RWPE2 (cell line): Measurements from ENCODE around the gene RARG.

Source experiments
- ATAC-seq: fragments of 200-7000 bp; cut with Tn5 transposase; 3 replicates; pipeline ENCODE4 v1.9.1; 2021; ENCODE audit warnings: low read depth
- DNase-seq: peaks from one replicate; pipeline ENCODE4 v3.0.0-alpha.2; 2020; ENCODE audit warnings: low spot score
- H3K27ac ChIP-seq: fragments of 450-650 bp; 2 replicates; pipeline ENCODE4 v1.5.1; 2017; ENCODE audit warnings: mild to moderate bottlenecking; ENCODE audit not compliant: poor library complexity, severe bottlenecking
- H3K27me3 ChIP-seq: fragments of 250-450 bp; sonication (Bioruptor Pico); 2 replicates; pipeline ENCODE4 v1.5.1; 2021; ENCODE audit warnings: mild to moderate bottlenecking, moderate library complexity; ENCODE audit not compliant: insufficient read depth, poor library complexity, severe bottlenecking
- H3K36me3 ChIP-seq: fragments of 250-450 bp; sonication (Bioruptor Pico); 2 replicates; pipeline ENCODE4 v1.5.1; 2020; ENCODE audit warnings: low read depth, mild to moderate bottlenecking, moderate library complexity
- H3K4me1 ChIP-seq: fragments of 250-450 bp; sonication (Bioruptor Pico); 2 replicates; pipeline ENCODE4 v1.5.1; 2021; ENCODE audit warnings: mild to moderate bottlenecking, moderate library complexity; ENCODE audit not compliant: insufficient read depth, poor library complexity, severe bottlenecking
- H3K4me3 ChIP-seq: fragments of 250-450 bp; sonication (Bioruptor Pico); 2 replicates; pipeline ENCODE4 v1.5.1; 2021; ENCODE audit warnings: mild to moderate bottlenecking, moderate library complexity; ENCODE audit not compliant: severe bottlenecking
- H3K9me3 ChIP-seq: fragments of 250-450 bp; sonication (Bioruptor Pico); 2 replicates; pipeline ENCODE4 v1.5.1; 2021; ENCODE audit warnings: mild to moderate bottlenecking, moderate library complexity; ENCODE audit not compliant: severe bottlenecking
- CTCF ChIP-seq: fragments of 450-650 bp; IDR thresholded peaks from one replicate; pipeline ENCODE4 v1.5.1; 2017; ENCODE audit warnings: mild to moderate bottlenecking, moderate library complexity; ENCODE audit not compliant: poor library complexity, severe bottlenecking

The RARG gene

GRCh38 chr12:53267306-53267998 lies 35.4 kb upstream of the RARG start:
- peak overlapping the region; percentile 63 for H3K4me3 ChIP-seq
- DNase-seq = no peak
- no peak for ATAC-seq
- no peak for TF ChIP-seq CTCF
- H3K9me3 ChIP-seq = no peaks in the 10 kb centered on the region
- H3K36me3 ChIP-seq = peaks cover 32% of the 10 kb centered on the region
- H3K27me3 ChIP-seq = no peaks in the 10 kb centered on the region
- no peaks in the 10 kb centered on the region for H3K4me1 ChIP-seq
- H3K27ac ChIP-seq = no peak overlapping the region

- no peak for TF ChIP-seq CTCF
- no peaks in the 10 kb centered on the region for H3K9me3 ChIP-seq
- H3K4me1 ChIP-seq = no peaks in the 10 kb centered on the region
- DNase-seq (no peak), ATAC-seq (no peak)
- H3K27ac ChIP-seq = no peak overlapping the region
- peaks cover 20% of the 10 kb centered on the region for H3K36me3 ChIP-seq
- H3K27me3 ChIP-seq = no peaks in the 10 kb centered on the region
- H3K4me3 ChIP-seq = no peak overlapping the region
These were observed 33.8 kb upstream of the RARG start for GRCh38 chr12:53265783-53266182.

GRCh38 chr12:53259891-53260290 lies 27.9 kb upstream of the RARG start:
- no peak for ATAC-seq
- Histone ChIP-seq H3K4me3 (no peak overlapping the region), H3K9me3 (no peaks in the 10 kb centered on the region), H3K4me1 (no peaks in the 10 kb centered on the region), H3K36me3 (no peaks in the 10 kb centered on the region), H3K27ac (no peak overlapping the region), H3K27me3 (no peaks in the 10 kb centered on the region)
- no peak for DNase-seq
- TF ChIP-seq CTCF = no peak

- no peaks in the 10 kb centered on the region; the same call in 1 of the 2 replicates for H3K36me3 ChIP-seq
- DNase-seq (no peak), ATAC-seq (no peak)
- H3K4me3 ChIP-seq = no peak overlapping the region
- TF ChIP-seq CTCF = no peak
- H3K27ac ChIP-seq = no peak overlapping the region
- no peaks in the 10 kb centered on the region for H3K27me3 ChIP-seq
- no peaks in the 10 kb centered on the region for H3K9me3 ChIP-seq
- no peaks in the 10 kb centered on the region for H3K4me1 ChIP-seq
These were observed 26.8 kb upstream of the RARG start for GRCh38 chr12:53258541-53259539.
